Stimulated activated CD8-positive, alpha-beta memory T cell treated with anti-CD3 and anti-CD28 coated beads, Interleukin-2, amount 100 ng/mL, for 1 hour (primary cell): Measurements from ENCODE around the gene NPIPB4.
A peak's percentile ranks its signal among the peaks of the same experiment; 100 is the strongest.
"Not testable (repeated sequence)": the region's sequence is repeated elsewhere in the genome, so short reads cannot be mapped to it uniquely, and the experiment has no call there.

Experiments used
- DNase-seq, 2 donors: peaks; one replicate each; pipeline ENCODE4 v3.0.0-alpha.2; 2020; ENCODE audit warnings: low read depth in 2 of 2

NPIPB4 gene

GRCh38 chr16:21857656-21858055 is at the start of gene NPIPB4:
NPIPB4 (minus strand) TSS chr16:21857756; CDS start chr16:21857378, 378 bp downstream.
- not testable (repeated sequence) for DNase-seq

GRCh38 chr16:21898998-21899397 is 41.4 kb upstream of the NPIPB4 start:
- not testable (repeated sequence) for DNase-seq

- DNase-seq, result not testable (repeated sequence)
Measured at GRCh38 chr16:21881988-21882387, 24.4 kb upstream of the NPIPB4 start.

GRCh38 chr16:21837186-21837585 is 20.4 kb downstream of the NPIPB4 start:
- not testable (repeated sequence) for DNase-seq

GRCh38 chr16:21836334-21836733 is 21.2 kb downstream of the NPIPB4 start:
- DNase-seq, result not testable (repeated sequence)

GRCh38 chr16:21835747-21836146 is 21.8 kb downstream of the NPIPB4 start:
- not testable (repeated sequence) for DNase-seq

GRCh38 chr16:21834211-21834610 is 23.3 kb downstream of the NPIPB4 start:
- DNase-seq, result not testable (repeated sequence)

GRCh38 chr16:21829929-21830328 is 27.6 kb downstream of the NPIPB4 start:
- not testable (repeated sequence) for DNase-seq

- DNase-seq, result not testable (repeated sequence)
Measured at GRCh38 chr16:21826067-21826706, 31.4 kb downstream of the NPIPB4 start.

- DNase-seq, result not testable (repeated sequence)
Measured at GRCh38 chr16:21825526-21825925, 32.0 kb downstream of the NPIPB4 start.

GRCh38 chr16:21823258-21823657 is 34.3 kb downstream of the NPIPB4 start:
- DNase-seq, result not testable (repeated sequence)

- DNase-seq, result not testable (repeated sequence)
Measured at GRCh38 chr16:21820908-21821465, 36.6 kb downstream of the NPIPB4 start.

- DNase-seq, result peak; percentile 20 to 41
Measured at GRCh38 chr16:21820028-21820907, 37.3 kb downstream of the NPIPB4 start.

- DNase-seq, result not testable (repeated sequence)
Measured at GRCh38 chr16:21819617-21820016, 37.9 kb downstream of the NPIPB4 start.

- not testable (repeated sequence) for DNase-seq
Measured at GRCh38 chr16:21817012-21817411, 40.5 kb downstream of the NPIPB4 start.

GRCh38 chr16:21815694-21816093 is 41.9 kb downstream of the NPIPB4 start:
- not testable (repeated sequence) for DNase-seq

- not testable (repeated sequence) for DNase-seq
Measured at GRCh38 chr16:21802375-21802663, 55.2 kb downstream of the NPIPB4 start.

GRCh38 chr16:21801538-21802374 is 55.8 kb downstream of the NPIPB4 start:
- not testable (repeated sequence) for DNase-seq

- not testable (repeated sequence) for DNase-seq
Measured at GRCh38 chr16:21798601-21799000, 59.0 kb downstream of the NPIPB4 start.

- DNase-seq, result not testable (repeated sequence)
Measured at GRCh38 chr16:21793310-21793709, 64.2 kb downstream of the NPIPB4 start.

- not testable (repeated sequence) for DNase-seq
Measured at GRCh38 chr16:21790506-21790905, 67.0 kb downstream of the NPIPB4 start.
